Neural cell (in vitro differentiated cells): ENCODE results near the gene TTC39A.
"Not testable (repeated sequence)": the region's sequence is repeated elsewhere in the genome, so short reads cannot be mapped to it uniquely, and the experiment has no call there.

Source experiments
- EZH2 ChIP-seq: fragments of 200-600, 300-800 bp; shearing (Covaris generic), sonication (generic); IDR thresholded peaks from 2 replicates; pipeline ENCODE4 v1.6.1; 2014; ENCODE audit warnings: antibody characterized with exemption, low read length, borderline replicate concordance, mild to moderate bottlenecking; ENCODE audit not compliant: insufficient read depth, poor library complexity, severe bottlenecking
- MXI1 ChIP-seq: fragments of 450-650 bp; conservative IDR thresholded peaks from 2 replicates; pipeline ENCODE4 v1.6.1; 2014; ENCODE audit warnings: antibody characterized with exemption, mild to moderate bottlenecking; ENCODE audit not compliant: poor library complexity, severe bottlenecking
- POLR2AphosphoS5 ChIP-seq: IDR thresholded peaks from 2 replicates; pipeline ENCODE4 v1.6.1; 2012
- RAD21 ChIP-seq: fragments of 450-650 bp; conservative IDR thresholded peaks from 2 replicates; pipeline ENCODE4 v1.6.1; 2014; ENCODE audit warnings: antibody characterized with exemption, mild to moderate bottlenecking, moderate library complexity
- SMC3 ChIP-seq: fragments of 450-650 bp; conservative IDR thresholded peaks from 2 replicates; pipeline ENCODE4 v1.6.1; 2014; ENCODE audit warnings: antibody characterized with exemption, mild to moderate bottlenecking, moderate library complexity; ENCODE audit not compliant: poor library complexity
- TAF1 ChIP-seq: IDR thresholded peaks from 2 replicates; pipeline ENCODE4 v1.6.1; 2012; ENCODE audit warnings: low read depth
- TF ChIP-seq, protein P1 (sequence below): fragments of 450-650 bp; IDR thresholded peaks from 2 replicates; pipeline ENCODE4 v1.5.1; 2014; ENCODE audit warnings: antibody characterized with exemption, mild to moderate bottlenecking, moderate library complexity; ENCODE audit not compliant: poor library complexity, severe bottlenecking
- TF ChIP-seq, protein P2 (sequence below): IDR thresholded peaks from 2 replicates; pipeline ENCODE4 v1.6.1; 2012; ENCODE audit warnings: borderline replicate concordance

DNA sequence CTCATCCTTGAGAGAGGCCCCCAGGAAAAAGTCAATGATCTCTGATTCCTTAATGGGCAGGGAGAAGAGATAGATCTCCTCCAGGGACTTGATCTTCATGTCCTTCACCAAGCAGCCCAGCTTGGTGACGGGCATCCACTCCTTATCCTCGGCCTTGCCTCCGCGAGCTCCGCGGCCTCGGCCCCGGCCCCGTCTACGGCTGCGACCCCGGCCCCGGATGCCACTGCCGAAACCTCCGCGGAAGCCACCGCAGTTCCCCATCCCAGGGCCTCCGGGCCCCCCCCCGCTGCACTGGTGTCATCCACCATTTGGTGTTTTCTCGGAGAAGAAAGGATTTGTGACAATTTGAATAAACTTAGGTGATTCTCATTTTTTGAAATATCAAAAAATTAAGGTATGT lies 79.2 kb downstream of the TTC39A start:
- TF ChIP-seq, protein P1, sequence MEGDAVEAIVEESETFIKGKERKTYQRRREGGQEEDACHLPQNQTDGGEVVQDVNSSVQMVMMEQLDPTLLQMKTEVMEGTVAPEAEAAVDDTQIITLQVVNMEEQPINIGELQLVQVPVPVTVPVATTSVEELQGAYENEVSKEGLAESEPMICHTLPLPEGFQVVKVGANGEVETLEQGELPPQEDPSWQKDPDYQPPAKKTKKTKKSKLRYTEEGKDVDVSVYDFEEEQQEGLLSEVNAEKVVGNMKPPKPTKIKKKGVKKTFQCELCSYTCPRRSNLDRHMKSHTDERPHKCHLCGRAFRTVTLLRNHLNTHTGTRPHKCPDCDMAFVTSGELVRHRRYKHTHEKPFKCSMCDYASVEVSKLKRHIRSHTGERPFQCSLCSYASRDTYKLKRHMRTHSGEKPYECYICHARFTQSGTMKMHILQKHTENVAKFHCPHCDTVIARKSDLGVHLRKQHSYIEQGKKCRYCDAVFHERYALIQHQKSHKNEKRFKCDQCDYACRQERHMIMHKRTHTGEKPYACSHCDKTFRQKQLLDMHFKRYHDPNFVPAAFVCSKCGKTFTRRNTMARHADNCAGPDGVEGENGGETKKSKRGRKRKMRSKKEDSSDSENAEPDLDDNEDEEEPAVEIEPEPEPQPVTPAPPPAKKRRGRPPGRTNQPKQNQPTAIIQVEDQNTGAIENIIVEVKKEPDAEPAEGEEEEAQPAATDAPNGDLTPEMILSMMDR, result not testable (repeated sequence)
- TF ChIP-seq, protein P2, sequence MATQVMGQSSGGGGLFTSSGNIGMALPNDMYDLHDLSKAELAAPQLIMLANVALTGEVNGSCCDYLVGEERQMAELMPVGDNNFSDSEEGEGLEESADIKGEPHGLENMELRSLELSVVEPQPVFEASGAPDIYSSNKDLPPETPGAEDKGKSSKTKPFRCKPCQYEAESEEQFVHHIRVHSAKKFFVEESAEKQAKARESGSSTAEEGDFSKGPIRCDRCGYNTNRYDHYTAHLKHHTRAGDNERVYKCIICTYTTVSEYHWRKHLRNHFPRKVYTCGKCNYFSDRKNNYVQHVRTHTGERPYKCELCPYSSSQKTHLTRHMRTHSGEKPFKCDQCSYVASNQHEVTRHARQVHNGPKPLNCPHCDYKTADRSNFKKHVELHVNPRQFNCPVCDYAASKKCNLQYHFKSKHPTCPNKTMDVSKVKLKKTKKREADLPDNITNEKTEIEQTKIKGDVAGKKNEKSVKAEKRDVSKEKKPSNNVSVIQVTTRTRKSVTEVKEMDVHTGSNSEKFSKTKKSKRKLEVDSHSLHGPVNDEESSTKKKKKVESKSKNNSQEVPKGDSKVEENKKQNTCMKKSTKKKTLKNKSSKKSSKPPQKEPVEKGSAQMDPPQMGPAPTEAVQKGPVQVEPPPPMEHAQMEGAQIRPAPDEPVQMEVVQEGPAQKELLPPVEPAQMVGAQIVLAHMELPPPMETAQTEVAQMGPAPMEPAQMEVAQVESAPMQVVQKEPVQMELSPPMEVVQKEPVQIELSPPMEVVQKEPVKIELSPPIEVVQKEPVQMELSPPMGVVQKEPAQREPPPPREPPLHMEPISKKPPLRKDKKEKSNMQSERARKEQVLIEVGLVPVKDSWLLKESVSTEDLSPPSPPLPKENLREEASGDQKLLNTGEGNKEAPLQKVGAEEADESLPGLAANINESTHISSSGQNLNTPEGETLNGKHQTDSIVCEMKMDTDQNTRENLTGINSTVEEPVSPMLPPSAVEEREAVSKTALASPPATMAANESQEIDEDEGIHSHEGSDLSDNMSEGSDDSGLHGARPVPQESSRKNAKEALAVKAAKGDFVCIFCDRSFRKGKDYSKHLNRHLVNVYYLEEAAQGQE, result not testable (repeated sequence)
- TF ChIP-seq RAD21, EZH2, MXI1, POLR2AphosphoS5, SMC3, TAF1: not testable (repeated sequence)
